K562 (cell line): Measurements from ENCODE around the gene ZSCAN12. TPM values are rescaled to one million over a fixed set of nuclear protein-coding genes. Genes with fewer than 3 reads are reported as not detected.

Experiments used
- CLOCK ChIP-seq: fragments of 250-450 bp; sonication (Bioruptor Pico); IDR thresholded peaks from 2 replicates; pipeline ENCODE4 v1.4.0; 2020; ENCODE audit warnings: mild to moderate bottlenecking, moderate library complexity, borderline replicate concordance
- DPF2 ChIP-seq: fragments of 450-650 bp; IDR thresholded peaks from 2 replicates; pipeline ENCODE4 v1.6.1; 2016
- ELK3 ChIP-seq: fragments of 450-650 bp; formaldehyde crosslinking; IDR thresholded peaks from 2 replicates; pipeline ENCODE4 v1.4.0; 2020; ENCODE audit warnings: mild to moderate bottlenecking
- EZH2 ChIP-seq: IDR thresholded peaks from 2 replicates; pipeline ENCODE4 v1.6.1; 2012; ENCODE audit warnings: low read depth, mild to moderate bottlenecking, inconsistent platforms, low read length, borderline replicate concordance
- FOXP1 ChIP-seq: sonication (generic); formaldehyde crosslinking; IDR thresholded peaks from 2 replicates; pipeline ENCODE4 v1.8.0; 2022; ENCODE audit warnings: mild to moderate bottlenecking, missing genetic modification reagents
- SAFB ChIP-seq: fragments of 200-400 bp; formaldehyde crosslinking; IDR thresholded peaks from 2 replicates; pipeline ENCODE4 v1.6.1; 2017; ENCODE audit warnings: low read depth, low read length, borderline replicate concordance
- TEAD2 ChIP-seq: fragments of 450-650 bp; IDR thresholded peaks from 2 replicates; pipeline ENCODE4 v1.6.1; 2016; ENCODE audit warnings: missing genetic modification characterization, control low read depth, missing compliant biosample characterization
- ZFP1 ChIP-seq: fragments of 450-650 bp; formaldehyde crosslinking; IDR thresholded peaks from 2 replicates; pipeline ENCODE4 v1.4.0; 2020; ENCODE audit warnings: mild to moderate bottlenecking, mixed read lengths
- ZKSCAN1 ChIP-seq: fragments of 150-350 bp; IDR thresholded peaks from 2 replicates; pipeline ENCODE4 v1.6.1; 2016; ENCODE audit warnings: low read depth, low read length
- ZNF197 ChIP-seq: fragments of 200-800 bp; sonication (Bioruptor generic); IDR thresholded peaks from 2 replicates; pipeline ENCODE4 v1.6.1; 2016; ENCODE audit warnings: low read depth, missing genetic modification characterization, missing compliant biosample characterization
- ZNF232 ChIP-seq: sonication (generic); formaldehyde crosslinking; IDR thresholded peaks from 2 replicates; pipeline ENCODE4 v1.8.0; 2022; ENCODE audit warnings: mild to moderate bottlenecking, missing genetic modification reagents
- ZSCAN32 ChIP-seq: fragments of 450-650 bp; formaldehyde crosslinking; IDR thresholded peaks from 2 replicates; pipeline ENCODE4 v1.4.0; 2020; ENCODE audit warnings: mild to moderate bottlenecking, moderate library complexity
- polyA plus RNA-seq, 8 experiments: library from polyadenylated mRNA; depleted of rRNA in 4 of 8; stranded (reverse) in 5 of 8; unstranded in 3 of 8; fragments of >200 nt; fragmentation: Nextera tagmentation in 2 of 8; fragmentation: Illumina TruSeq in 1 of 8; extraction: Ambion mirVana in 2 of 8; extraction: Trizol in 1 of 8; gene quantifications; 2 replicates each; pipeline versions ENCODE4 v1.2.1 to v1.2.3, GENCODE V29; 2011 to 2014; ENCODE audit warnings: inconsistent platforms in 1 of 8, missing spikeins in 1 of 8
- total RNA-seq, 7 experiments: library from RNA; depleted of rRNA in 6 of 7; stranded (reverse); fragments of >200 nt in 6 of 7; fragmentation: Illumina TruSeq in 2 of 7; extraction: Trizol in 2 of 7; gene quantifications; 2 replicates each; pipeline versions ENCODE4 v1.2.1 to v1.2.3, GENCODE V29; 2011 to 2021; ENCODE audit warnings: low replicate concordance in 1 of 7
- TF ChIP-seq, protein P1 (sequence below): fragments of 150-350 bp; conservative IDR thresholded peaks from 2 replicates; pipeline ENCODE4 v1.6.1; 2014; ENCODE audit warnings: low read length

ZSCAN12 gene
- total and polyA plus RNA-seq, 9 of the 15 experiments (the other 6 are each of a cell fraction or from before 2014, with no cell fraction given): 2.5 to 19.6 (median 12.5) TPM

DNA sequence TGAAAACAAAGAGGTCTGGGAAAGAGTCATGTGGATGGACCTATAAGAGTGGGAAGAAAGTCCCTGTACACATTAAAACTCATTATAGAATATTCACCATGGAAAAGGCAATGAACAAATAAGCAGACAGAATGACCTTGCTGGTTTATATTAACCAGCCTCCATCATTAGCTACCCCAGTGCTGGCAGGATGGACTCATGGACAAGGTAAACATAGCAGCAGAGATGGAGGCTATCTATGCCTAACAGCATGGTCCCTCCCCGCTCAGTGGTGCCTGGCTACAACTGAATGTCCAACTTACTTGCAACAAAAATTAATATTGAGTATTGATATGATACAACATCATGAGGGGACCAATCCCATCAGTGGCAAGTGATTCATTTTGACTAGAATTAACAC is 54.3 kb downstream of the ZSCAN12 start (continued):
- TF ChIP-seq, protein P1, sequence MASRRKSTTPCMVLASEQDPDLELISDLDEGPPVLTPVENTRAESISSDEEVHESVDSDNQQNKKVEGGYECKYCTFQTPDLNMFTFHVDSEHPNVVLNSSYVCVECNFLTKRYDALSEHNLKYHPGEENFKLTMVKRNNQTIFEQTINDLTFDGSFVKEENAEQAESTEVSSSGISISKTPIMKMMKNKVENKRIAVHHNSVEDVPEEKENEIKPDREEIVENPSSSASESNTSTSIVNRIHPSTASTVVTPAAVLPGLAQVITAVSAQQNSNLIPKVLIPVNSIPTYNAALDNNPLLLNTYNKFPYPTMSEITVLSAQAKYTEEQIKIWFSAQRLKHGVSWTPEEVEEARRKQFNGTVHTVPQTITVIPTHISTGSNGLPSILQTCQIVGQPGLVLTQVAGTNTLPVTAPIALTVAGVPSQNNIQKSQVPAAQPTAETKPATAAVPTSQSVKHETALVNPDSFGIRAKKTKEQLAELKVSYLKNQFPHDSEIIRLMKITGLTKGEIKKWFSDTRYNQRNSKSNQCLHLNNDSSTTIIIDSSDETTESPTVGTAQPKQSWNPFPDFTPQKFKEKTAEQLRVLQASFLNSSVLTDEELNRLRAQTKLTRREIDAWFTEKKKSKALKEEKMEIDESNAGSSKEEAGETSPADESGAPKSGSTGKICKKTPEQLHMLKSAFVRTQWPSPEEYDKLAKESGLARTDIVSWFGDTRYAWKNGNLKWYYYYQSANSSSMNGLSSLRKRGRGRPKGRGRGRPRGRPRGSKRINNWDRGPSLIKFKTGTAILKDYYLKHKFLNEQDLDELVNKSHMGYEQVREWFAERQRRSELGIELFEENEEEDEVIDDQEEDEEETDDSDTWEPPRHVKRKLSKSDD: no peak
- no peak for TF ChIP-seq ELK3 (CRISPR knock-in tag)
- TF ChIP-seq ZNF197 (CRISPR knock-in tag): no peak
- TF ChIP-seq FOXP1 (CRISPR knock-in tag): no peak
- no peak for TF ChIP-seq ZSCAN32
- TF ChIP-seq TEAD2: no peak
- no peak for TF ChIP-seq ZNF232 (CRISPR knock-in tag)
- no peak for TF ChIP-seq EZH2
- TF ChIP-seq DPF2: no peak
- TF ChIP-seq ZKSCAN1: no peak
- no peak for TF ChIP-seq SAFB
- TF ChIP-seq CLOCK (CRISPR knock-in tag): no peak
- TF ChIP-seq ZFP1 (CRISPR knock-in tag): no peak
